H1 (cell line): ENCODE measurements around the gene NEDD4. TPM values are rescaled to one million over a fixed set of nuclear protein-coding genes. Genes with fewer than 3 reads are reported as not detected.

Experiments
- CTCF ChIA-PET: fragments of 300-600 bp; sonication (Branson Sonifier 250); formaldehyde crosslinking; loops from one replicate; lab custom pipeline; 2021; ENCODE audit not compliant: partially characterized antibody; lab: Charles Lee
- POLR2A ChIA-PET: fragments of 300-600 bp; sonication (Branson Sonifier 250); formaldehyde crosslinking; loops from one replicate; lab custom pipeline; 2021; ENCODE audit warnings: inconsistent platforms; ENCODE audit not compliant: partially characterized antibody; lab: Charles Lee
- DNase-seq, 2 experiments: peaks; one replicate each; pipeline versions ENCODE4 v3.0.0 to v3.0.0-alpha.2; 2010 to 2022; ENCODE audit warnings: low spot score in 2 of 2, low read depth in 1 of 2, mixed read lengths in 1 of 2
- FAIRE-seq: peaks from 2 replicates; lab custom pipeline; 2011; peaks lifted over from hg19 to GRCh38; lab: Jason Lieb, UNC
- H2AFZ ChIP-seq: 2 replicates; pipeline ENCODE4 v1.8.1; 2012; ENCODE audit warnings: low read length, inconsistent platforms
- H2AK5ac ChIP-seq: 2 replicates; pipeline ENCODE4 v1.6.1; 2013; ENCODE audit warnings: low read depth, low read length
- H2BK120ac ChIP-seq: replicated peaks from 2 replicates; pipeline ENCODE3; 2013; ENCODE audit warnings: low read depth, low read length, inconsistent platforms
- H2BK12ac ChIP-seq: 2 replicates; pipeline ENCODE4 v1.6.1; 2013; ENCODE audit warnings: low read depth, low read length
- H2BK15ac ChIP-seq: 2 replicates; pipeline ENCODE4 v1.6.1; 2013; ENCODE audit warnings: low read length
- H2BK20ac ChIP-seq: 2 replicates; pipeline ENCODE4 v1.6.1; 2013; ENCODE audit warnings: low read length
- H2BK5ac ChIP-seq: 2 replicates; pipeline ENCODE4 v1.6.1; 2013; ENCODE audit warnings: low read depth, low read length
- H3K14ac ChIP-seq: 2 replicates; pipeline ENCODE4 v1.6.1; 2013; ENCODE audit warnings: inconsistent platforms; ENCODE audit not compliant: insufficient read length
- H3K18ac ChIP-seq: 2 replicates; pipeline ENCODE4 v1.6.1; 2013; ENCODE audit warnings: low read length; ENCODE audit errors: extremely low read depth
- H3K23ac ChIP-seq: 2 replicates; pipeline ENCODE4 v1.6.1; 2013; ENCODE audit warnings: inconsistent platforms; ENCODE audit not compliant: insufficient read length
- H3K23me2 ChIP-seq: 2 replicates; pipeline ENCODE4 v1.6.1; 2013; ENCODE audit warnings: low read depth, low read length
- H3K27ac ChIP-seq: 2 replicates; pipeline ENCODE4 v1.6.1; 2011; ENCODE audit warnings: low read depth, low read length, inconsistent platforms
- H3K27me3 ChIP-seq, 4 experiments: replicated peaks in 1 of 4; 1 replicate in 1 of 4; 2 replicates in 3 of 4; pipeline versions ENCODE4 v1.6.1 to v1.8.1; 2011 to 2013; ENCODE audit warnings: low read length in 3 of 4, mild to moderate bottlenecking in 3 of 4, inconsistent platforms in 2 of 4, mixed read lengths in 2 of 4, moderate library complexity in 1 of 4; ENCODE audit not compliant: control insufficient read depth in 3 of 4, insufficient read depth in 3 of 4; ENCODE audit errors: extremely low read depth in 1 of 4
- H3K36me3 ChIP-seq, 4 experiments: 2 replicates each; pipeline versions ENCODE4 v1.6.1 to v1.8.1; 2011 to 2013; ENCODE audit warnings: mild to moderate bottlenecking in 4 of 4, low read length in 3 of 4, moderate library complexity in 2 of 4, control low read depth in 1 of 4, inconsistent platforms in 1 of 4; ENCODE audit not compliant: insufficient read depth in 4 of 4, control insufficient read depth in 2 of 4
- H3K4ac ChIP-seq: replicated peaks from 2 replicates; pipeline ENCODE3; 2013; ENCODE audit warnings: low read length, low read depth, mixed read lengths, inconsistent platforms; ENCODE audit not compliant: insufficient read length
- H3K4me1 ChIP-seq, 4 experiments: replicated peaks in 1 of 4; 1 replicate in 1 of 4; 2 replicates in 3 of 4; pipeline versions ENCODE4 v1.6.1 to v1.8.1; 2011 to 2013; ENCODE audit warnings: low read length in 3 of 4, inconsistent platforms in 2 of 4, mixed read lengths in 1 of 4; ENCODE audit not compliant: insufficient read depth in 4 of 4, control insufficient read depth in 3 of 4
- H3K4me2 ChIP-seq, 2 experiments: 2 replicates each; pipeline versions ENCODE4 v1.6.1 to v1.8.1; 2011 to 2013; ENCODE audit warnings: low read depth in 2 of 2, low read length in 2 of 2, control low read depth in 1 of 2, inconsistent platforms in 1 of 2, mild to moderate bottlenecking in 1 of 2; ENCODE audit not compliant: insufficient read depth in 1 of 2
- H3K4me3 ChIP-seq, 4 experiments: fragments of 200-600, 300-600 bp in 1 of 4; sonication (generic), shearing (Covaris generic), sonication (Bioruptor Twin) in 1 of 4; 2 replicates each; pipeline versions ENCODE4 v1.5.1 to v1.8.1; 2011 to 2016; ENCODE audit warnings: low read length in 4 of 4, low read depth in 3 of 4, control low read depth in 2 of 4, inconsistent platforms in 2 of 4, mild to moderate bottlenecking in 2 of 4, mixed read lengths in 1 of 4, moderate library complexity in 1 of 4; ENCODE audit not compliant: insufficient read depth in 2 of 4; ENCODE audit errors: extremely low read depth in 1 of 4
- H3K56ac ChIP-seq: replicated peaks from 2 replicates; pipeline ENCODE3; 2013; ENCODE audit warnings: low read depth, mild to moderate bottlenecking, mixed read lengths, low read length, inconsistent platforms; ENCODE audit not compliant: insufficient read length
- H3K79me1 ChIP-seq: 2 replicates; pipeline ENCODE4 v1.6.1; 2013; ENCODE audit warnings: low read depth, low read length, control low read depth
- H3K79me2 ChIP-seq, 2 experiments: 2 replicates each; pipeline versions ENCODE4 v1.6.1 to v1.8.1; 2012 to 2013; ENCODE audit warnings: low read length in 2 of 2, mild to moderate bottlenecking in 2 of 2, inconsistent platforms in 1 of 2; ENCODE audit not compliant: insufficient read depth in 2 of 2, control insufficient read depth in 1 of 2
- H3K9ac ChIP-seq, 4 experiments: replicated peaks in 1 of 4; 1 replicate in 1 of 4; 2 replicates in 3 of 4; pipeline versions ENCODE4 v1.6.1 to v1.8.1; 2011 to 2013; ENCODE audit warnings: low read depth in 3 of 4, low read length in 3 of 4, control low read depth in 2 of 4, mild to moderate bottlenecking in 2 of 4, moderate library complexity in 2 of 4, inconsistent platforms in 1 of 4; ENCODE audit errors: extremely low read depth in 1 of 4
- H3K9me3 ChIP-seq, 2 experiments: 2 replicates each; pipeline versions ENCODE4 v1.6.1 to v1.8.1; 2012 to 2013; ENCODE audit warnings: mild to moderate bottlenecking in 2 of 2, moderate library complexity in 2 of 2, control low read depth in 1 of 2, inconsistent platforms in 1 of 2, low read depth in 1 of 2, low read length in 1 of 2, mixed read lengths in 1 of 2; ENCODE audit not compliant: insufficient read depth in 2 of 2
- H4K20me1 ChIP-seq, 2 experiments: replicated peaks in 1 of 2; 2 replicates each; pipeline versions ENCODE3 to v1.8.1; 2011 to 2013; ENCODE audit warnings: inconsistent platforms in 2 of 2, low read length in 2 of 2, mild to moderate bottlenecking in 1 of 2; ENCODE audit not compliant: insufficient read depth in 2 of 2, control insufficient read depth in 1 of 2
- H4K5ac ChIP-seq: 2 replicates; pipeline ENCODE4 v1.6.1; 2013; ENCODE audit warnings: low read length, low read depth, mixed read lengths, inconsistent platforms; ENCODE audit not compliant: insufficient read length
- H4K8ac ChIP-seq: 2 replicates; pipeline ENCODE4 v1.8.0; 2013; ENCODE audit warnings: mild to moderate bottlenecking, moderate library complexity, low read length, inconsistent platforms; ENCODE audit not compliant: insufficient read depth; ENCODE audit errors: extremely low read depth
- H4K91ac ChIP-seq: replicated peaks from 2 replicates; pipeline ENCODE3; 2013; ENCODE audit warnings: low read length, mixed read lengths, inconsistent platforms; ENCODE audit not compliant: insufficient read length
- BCL11A ChIP-seq, 2 experiments: IDR thresholded peaks; one replicate each; pipeline ENCODE4 v1.6.1; 2011; ENCODE audit warnings: low read depth in 2 of 2, low read length in 2 of 2, mild to moderate bottlenecking in 2 of 2
- CEBPB ChIP-seq: IDR thresholded peaks from 2 replicates; pipeline ENCODE4 v1.6.1; 2012; ENCODE audit warnings: low read depth, low read length
- EP300 ChIP-seq, 2 experiments: IDR thresholded peaks; 1 replicate in 1 of 2; 2 replicates in 1 of 2; pipeline ENCODE4 v1.6.1; 2011 to 2012; ENCODE audit warnings: low read depth in 2 of 2, low read length in 2 of 2, mild to moderate bottlenecking in 2 of 2, borderline replicate concordance in 1 of 2, inconsistent platforms in 1 of 2, moderate library complexity in 1 of 2
- GTF2F1 ChIP-seq: IDR thresholded peaks from 2 replicates; pipeline ENCODE4 v1.6.1; 2012; ENCODE audit warnings: low read depth, low read length, improper control_type of control experiment, borderline replicate concordance
- HDAC2 ChIP-seq, 2 experiments: fragments of 300-600 bp in 1 of 2; sonication (generic) in 1 of 2; IDR thresholded peaks; 2 replicates each; pipeline ENCODE4 v1.6.1; 2011 to 2012; ENCODE audit warnings: low read depth in 2 of 2, low read length in 2 of 2, mild to moderate bottlenecking in 2 of 2, moderate library complexity in 2 of 2, borderline replicate concordance in 1 of 2, inconsistent platforms in 1 of 2
- HDAC6 ChIP-seq: IDR thresholded peaks from one replicate; pipeline ENCODE4 v1.7.1; 2012; ENCODE audit warnings: low read depth, mild to moderate bottlenecking, inconsistent platforms, low read length, moderate library complexity
- PHF8 ChIP-seq: fragments of 200-600 bp; sonication (generic); conservative IDR thresholded peaks from 2 replicates; pipeline ENCODE4 v1.7.1; 2012; ENCODE audit warnings: low read depth, mild to moderate bottlenecking, inconsistent platforms, low read length, moderate library complexity
- SAP30 ChIP-seq: fragments of 300-600 bp; sonication (generic); IDR thresholded peaks from 2 replicates; pipeline ENCODE4 v1.7.1; 2012; ENCODE audit warnings: low read length, moderate library complexity, mild to moderate bottlenecking, inconsistent platforms; ENCODE audit not compliant: insufficient read depth, insufficient replicate concordance
- SIRT6 ChIP-seq: IDR thresholded peaks from one replicate; pipeline ENCODE4 v1.7.1; 2012; ENCODE audit warnings: low read length, inconsistent platforms
- ZNF274 ChIP-seq: IDR thresholded peaks from 2 replicates; pipeline ENCODE4 v1.7.0; 2012; ENCODE audit warnings: low read length, borderline replicate concordance; ENCODE audit errors: extremely low read depth
- WGBS, 2 experiments: shearing (Covaris generic) in 1 of 2; methylation state at CpG; one replicate each; pipeline versions ENCODE4 v1.1.6 to v1.1.7; 2013 to 2015; ENCODE audit warnings: low lambda C conversion rate in 2 of 2, mixed read lengths in 2 of 2, inconsistent platforms in 1 of 2, low coverage in 1 of 2, missing lambda C conversion rate in 1 of 2; ENCODE audit not compliant: insufficient replicate concordance in 2 of 2, insufficient coverage in 1 of 2, insufficient read length in 1 of 2; ENCODE audit errors: extremely low coverage in 1 of 2, missing lambda C conversion rate in 1 of 2; 5-methylcytosine and 5-hydroxymethylcytosine counted together
- polyA plus RNA-seq, 7 experiments: library from polyadenylated mRNA; depleted of rRNA in 3 of 7; stranded (reverse) in 5 of 7; unstranded in 2 of 7; fragments of >200 nt in 5 of 7; fragments of 200-250 nt in 2 of 7; gene quantifications; 1 replicate in 5 of 7; 2 replicates in 1 of 7; 4 replicates in 1 of 7; pipeline versions ENCODE4 v1.2.1 to v1.2.3, GENCODE V29; 2011 to 2013; ENCODE audit warnings: missing spikeins in 2 of 7, mixed read lengths in 2 of 7
- total RNA-seq: library from RNA; stranded (reverse); fragmentation: NEBNext Ultra II Directional; extraction: Animal tissue kit (Norgen Biotek cat#: 25700); gene quantifications from 2 replicates; pipeline ENCODE4 v1.2.1, GENCODE V29; 2021

NEDD4 gene
- total and polyA plus RNA-seq, 2 of the 8 experiments (the other 6 are each of a cell fraction or from before 2014, with no cell fraction given): 0.95 to 3.9 TPM

DNA sequence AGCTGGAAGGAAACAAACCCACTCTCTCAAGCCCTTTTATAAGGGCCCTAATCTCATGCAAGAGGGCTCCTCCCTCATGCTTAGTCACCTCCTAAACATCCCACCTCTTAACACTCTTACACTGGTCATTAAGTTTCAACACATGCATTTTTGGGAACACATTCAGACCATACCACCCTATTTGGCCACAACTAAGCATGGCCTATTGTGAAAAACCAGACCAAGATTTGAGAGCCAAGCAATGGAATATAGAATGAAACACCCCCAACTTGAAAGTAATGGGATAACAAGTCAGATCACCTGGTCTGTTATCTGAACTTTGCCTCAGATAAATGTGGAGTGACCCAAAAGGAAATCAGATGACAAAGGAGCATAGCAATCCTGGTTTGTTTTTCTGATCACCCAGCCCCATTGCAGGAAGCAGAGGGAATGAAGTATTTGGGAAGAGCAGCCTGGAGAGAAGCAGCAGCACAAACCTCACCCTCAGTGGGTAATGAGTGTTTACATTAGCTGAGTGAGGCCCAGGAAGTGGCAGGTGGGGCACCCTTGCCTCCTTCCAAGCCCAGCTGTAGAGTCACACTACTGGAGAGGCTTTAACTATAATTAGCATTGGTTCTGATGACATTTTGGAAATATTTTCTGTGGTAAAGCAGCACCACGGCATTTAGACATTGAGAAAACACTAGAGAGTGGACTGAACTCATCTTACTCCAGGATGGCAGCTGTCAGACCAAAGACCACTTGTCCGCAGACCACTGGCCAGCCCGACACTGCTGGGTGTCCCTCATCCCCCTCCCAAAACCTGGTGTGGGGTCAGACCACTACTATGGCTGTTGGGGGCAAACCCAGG lies 201.6 kb downstream of the NEDD4 start:
- Histone ChIP-seq H3K23ac (no peak overlapping the region), H4K8ac (no peak overlapping the region), H3K79me2 (no peaks in the 10 kb centered on the region), H2BK15ac (no peak overlapping the region), H2BK5ac (no peak overlapping the region), H3K4me3 (no peak overlapping the region), H2BK12ac (no peak overlapping the region), H3K23me2 (no peaks in the 10 kb centered on the region; the same call in 1 of the 2 replicates), H3K4me1 (peaks cover 0 to under 1% (median 0%) of the 10 kb centered on the region in 4 experiments; a peak in 2 of 7 replicates), H3K27ac (no peak overlapping the region), H4K5ac (no peak overlapping the region), H3K79me1 (no peaks in the 10 kb centered on the region), H3K9ac (no peak overlapping the region), H3K36me3 (no peaks in the 10 kb centered on the region), H2AK5ac (no peak overlapping the region), H2AFZ (no peak overlapping the region), H4K91ac (no peak overlapping the region), H2BK20ac (no peak overlapping the region), H3K4ac (no peak overlapping the region), H3K9me3 (peaks cover 0 to 7% of the 10 kb centered on the region in 2 experiments; a peak in 2 of 4 replicates), H3K4me2 (no peak overlapping the region), H4K20me1 (no peaks in the 10 kb centered on the region), H3K18ac (no peak overlapping the region), H3K56ac (no peak overlapping the region), H3K14ac (no peak overlapping the region), H3K27me3 (no peaks in the 10 kb centered on the region), H2BK120ac (no peak overlapping the region)
- TF ChIP-seq GTF2F1 (no peak), HDAC6 (no peak), ZNF274 (no peak), SIRT6 (no peak), CEBPB (no peak), SAP30 (no peak), EP300 (IDR thresholded peaks at IDR 0.05; ENCODE audit: borderline replicate concordance in 1 of 2, low read depth in 2 of 2, low read length in 2 of 2) (no peak), PHF8 (no peak), HDAC2 (IDR thresholded peaks at IDR 0.05; ENCODE audit: borderline replicate concordance in 1 of 2, low read depth in 2 of 2, low read length in 2 of 2) (no peak), BCL11A (IDR thresholded peaks at IDR 0.05; ENCODE audit: low read depth in 2 of 2, low read length in 2 of 2) (no peak)
- ChIA-PET CTCF (interaction anchor here (1.3 to 5.9 kb wide), 4 partner anchors 8 to 143 kb away, joined by 4 to 43 read pairs (median 20); no protein-coding TSS in a partner anchor), POLR2A (interaction anchor here (0.5 kb wide), 1 partner anchor 27 kb away, joined by 3 read pairs; no protein-coding TSS in a partner anchor)
- FAIRE-seq: no peak
- 82% methylated on average over 3 of the region's 3 CpGs; no CpG with 5 or more reads in 1 of the 2 experiments for WGBS, 2 experiments
- DNase-seq: no peak
